ENCODE measurements around the gene JUNB.
"Not testable (repeated sequence)": the region's sequence is repeated elsewhere in the genome, so short reads cannot be mapped to it uniquely, and the experiment has no call there.

The JUNB gene

DNA sequence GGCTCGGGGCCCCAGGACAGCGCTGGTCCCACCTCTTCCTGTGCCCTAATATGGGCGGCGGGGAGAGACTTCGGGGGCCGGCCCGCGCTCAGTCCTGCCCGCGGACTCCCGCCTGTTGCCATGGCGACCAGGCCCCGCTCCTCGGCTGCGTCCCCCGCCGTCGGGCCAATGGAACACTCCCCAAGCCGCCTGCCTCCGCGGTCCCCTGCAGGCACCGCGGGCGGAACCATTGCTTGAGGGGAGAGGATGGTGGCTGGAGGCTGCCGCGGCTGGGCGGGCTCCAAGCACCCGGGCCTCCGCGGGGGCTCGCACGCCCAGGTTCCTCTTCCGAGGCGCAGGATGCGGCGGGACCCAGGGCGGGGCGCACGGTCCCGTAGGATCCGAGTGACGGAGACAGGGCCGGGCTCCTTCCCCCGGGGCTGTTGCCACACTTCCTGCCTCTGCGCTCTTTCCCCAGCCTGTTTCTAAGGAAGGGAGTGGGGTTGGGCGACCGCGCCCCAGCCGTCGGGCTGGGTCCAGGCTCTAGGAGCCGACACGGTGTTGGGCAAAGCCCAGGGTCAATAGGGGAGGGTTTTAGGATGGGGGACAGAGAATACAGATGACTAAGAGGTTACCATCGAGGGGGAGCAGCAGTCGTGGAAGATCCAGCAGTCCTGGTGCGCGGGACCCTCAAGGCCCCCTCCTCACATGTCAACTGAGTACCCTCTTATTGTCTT lies 1.2 kb upstream of the JUNB start:
- DNase-seq = peak; percentile 99

DNA sequence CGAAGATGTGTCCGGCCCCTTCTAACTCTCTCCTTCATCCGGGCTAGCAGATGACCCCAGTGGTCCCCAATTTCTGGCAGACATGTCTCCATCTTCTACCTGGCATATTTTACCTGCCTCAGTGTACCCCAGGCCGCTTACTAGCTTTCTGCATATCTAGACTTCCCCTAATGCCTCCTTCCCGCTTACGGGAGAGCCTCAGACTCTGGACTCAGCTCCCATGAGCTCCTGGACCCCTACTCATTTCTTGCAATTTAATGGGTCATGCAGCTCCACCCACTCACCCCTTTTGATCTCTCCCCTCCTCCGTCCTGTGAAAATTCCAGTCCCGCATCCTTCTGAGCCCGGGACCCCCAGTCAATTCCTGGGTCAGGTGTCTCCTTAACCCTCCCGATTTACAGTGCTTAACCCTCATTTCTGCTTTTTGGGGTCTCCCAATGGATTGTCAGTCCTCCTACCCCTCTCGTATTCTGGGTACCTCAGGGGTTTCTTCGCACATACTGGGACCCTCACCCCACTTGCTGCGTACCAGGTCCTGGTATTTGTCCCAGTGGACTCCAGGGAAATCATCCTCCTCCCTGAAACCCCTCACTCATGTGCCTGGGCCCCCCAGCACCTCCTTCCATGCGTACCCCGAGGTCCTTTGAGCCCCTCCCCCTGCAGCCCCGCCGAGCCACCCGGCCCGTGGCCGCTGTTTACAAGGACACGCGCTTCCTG lies 500 bp upstream of the JUNB start:
- peak; percentile 28 for DNase-seq

DNA sequence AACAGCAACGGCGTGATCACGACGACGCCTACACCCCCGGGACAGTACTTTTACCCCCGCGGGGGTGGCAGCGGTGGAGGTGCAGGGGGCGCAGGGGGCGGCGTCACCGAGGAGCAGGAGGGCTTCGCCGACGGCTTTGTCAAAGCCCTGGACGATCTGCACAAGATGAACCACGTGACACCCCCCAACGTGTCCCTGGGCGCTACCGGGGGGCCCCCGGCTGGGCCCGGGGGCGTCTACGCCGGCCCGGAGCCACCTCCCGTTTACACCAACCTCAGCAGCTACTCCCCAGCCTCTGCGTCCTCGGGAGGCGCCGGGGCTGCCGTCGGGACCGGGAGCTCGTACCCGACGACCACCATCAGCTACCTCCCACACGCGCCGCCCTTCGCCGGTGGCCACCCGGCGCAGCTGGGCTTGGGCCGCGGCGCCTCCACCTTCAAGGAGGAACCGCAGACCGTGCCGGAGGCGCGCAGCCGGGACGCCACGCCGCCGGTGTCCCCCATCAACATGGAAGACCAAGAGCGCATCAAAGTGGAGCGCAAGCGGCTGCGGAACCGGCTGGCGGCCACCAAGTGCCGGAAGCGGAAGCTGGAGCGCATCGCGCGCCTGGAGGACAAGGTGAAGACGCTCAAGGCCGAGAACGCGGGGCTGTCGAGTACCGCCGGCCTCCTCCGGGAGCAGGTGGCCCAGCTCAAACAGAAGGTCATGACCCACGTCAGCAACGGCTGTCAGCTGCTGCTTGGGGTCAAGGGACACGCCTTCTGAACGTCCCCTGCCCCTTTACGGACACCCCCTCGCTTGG lies 966 bp downstream of the JUNB start:
- DNase-seq = peak; percentile 87

DNA sequence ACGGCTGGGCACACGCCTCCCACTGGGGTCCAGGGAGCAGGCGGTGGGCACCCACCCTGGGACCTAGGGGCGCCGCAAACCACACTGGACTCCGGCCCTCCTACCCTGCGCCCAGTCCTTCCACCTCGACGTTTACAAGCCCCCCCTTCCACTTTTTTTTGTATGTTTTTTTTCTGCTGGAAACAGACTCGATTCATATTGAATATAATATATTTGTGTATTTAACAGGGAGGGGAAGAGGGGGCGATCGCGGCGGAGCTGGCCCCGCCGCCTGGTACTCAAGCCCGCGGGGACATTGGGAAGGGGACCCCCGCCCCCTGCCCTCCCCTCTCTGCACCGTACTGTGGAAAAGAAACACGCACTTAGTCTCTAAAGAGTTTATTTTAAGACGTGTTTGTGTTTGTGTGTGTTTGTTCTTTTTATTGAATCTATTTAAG lies 1.6 kb downstream of the JUNB start:
- no peak for DNase-seq

DNA sequence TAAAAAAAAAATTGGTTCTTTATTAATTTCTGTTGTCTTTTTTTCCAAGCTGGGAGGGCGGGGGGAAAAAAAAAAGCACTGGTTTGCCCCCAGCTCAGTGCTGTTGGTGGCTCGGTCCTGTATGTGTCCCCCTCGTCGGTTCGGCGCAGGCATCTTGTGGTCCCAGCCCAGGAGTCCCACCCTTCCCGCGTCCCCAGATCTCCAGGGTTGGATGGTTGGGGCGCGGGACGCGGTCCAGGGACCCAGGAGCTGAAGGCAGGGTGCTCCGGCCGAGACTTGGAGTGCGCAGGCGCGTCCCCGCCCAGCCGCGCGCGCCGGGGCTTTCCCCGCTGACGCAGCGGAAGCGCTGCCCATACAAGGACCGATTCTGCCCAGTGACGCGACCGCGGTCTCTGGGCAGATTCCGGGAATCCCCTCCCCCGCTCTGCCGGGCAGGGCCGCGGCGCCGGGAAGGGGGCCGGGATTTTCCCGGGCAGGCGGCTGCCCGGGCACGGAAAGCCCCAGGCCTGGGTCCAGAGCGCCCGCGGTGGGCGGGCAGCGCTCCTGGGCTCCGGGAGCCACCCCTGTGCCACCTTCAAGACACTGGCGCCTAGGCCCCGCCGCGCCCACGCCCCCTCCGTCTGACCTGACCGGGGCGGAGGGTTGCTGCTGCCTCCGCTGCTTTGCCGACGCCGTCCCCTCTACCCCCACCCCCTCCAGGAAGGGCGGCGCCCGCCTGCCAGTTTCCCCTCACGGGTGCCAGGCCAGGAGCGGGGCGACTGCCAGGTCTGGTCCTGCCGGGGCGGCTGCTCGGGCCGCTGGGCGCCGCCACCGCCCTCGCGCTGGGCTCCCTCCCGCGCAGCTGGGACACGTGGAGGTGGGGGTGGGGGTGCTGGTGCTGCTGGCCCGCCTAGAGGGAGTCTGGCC lies 2.3 kb downstream of the JUNB start:
- peak; percentile 97 for DNase-seq

DNA sequence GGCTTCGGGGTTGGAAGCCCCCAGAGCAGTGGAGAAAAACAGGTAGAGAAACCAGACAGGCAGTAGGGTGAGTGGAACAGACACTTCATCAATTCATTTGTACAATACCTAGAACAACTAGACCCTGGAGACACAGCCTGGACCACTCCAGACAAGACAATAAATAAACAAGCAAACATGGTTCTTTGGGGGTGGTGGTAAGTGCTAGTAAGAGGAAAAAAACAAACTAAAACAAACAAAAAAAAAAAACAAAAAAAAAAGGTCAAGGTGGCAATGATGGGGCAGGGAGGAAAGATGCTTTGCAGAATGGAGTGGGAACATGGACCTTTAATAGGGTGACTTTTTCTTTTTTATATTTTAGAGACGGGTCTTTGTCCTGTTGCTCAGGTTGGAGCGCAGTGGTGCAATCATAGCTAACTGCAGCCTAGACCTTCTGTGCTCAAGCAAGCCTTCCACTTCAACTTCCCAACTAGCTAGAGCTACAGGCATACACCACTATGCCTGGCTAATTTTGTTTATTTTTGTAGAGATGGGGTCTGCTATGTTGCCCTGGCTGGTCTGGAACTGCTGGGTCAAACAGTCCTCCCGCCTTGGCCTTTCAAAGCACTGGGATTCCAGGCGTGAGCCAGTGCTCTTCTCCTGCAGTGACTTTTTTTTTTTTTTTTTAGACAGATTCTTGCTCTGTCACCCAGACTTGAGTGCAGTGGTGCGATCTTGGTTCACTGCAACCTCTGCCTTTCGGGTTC lies 3.1 kb downstream of the JUNB start:
- DNase-seq = peak; percentile 41

DNA sequence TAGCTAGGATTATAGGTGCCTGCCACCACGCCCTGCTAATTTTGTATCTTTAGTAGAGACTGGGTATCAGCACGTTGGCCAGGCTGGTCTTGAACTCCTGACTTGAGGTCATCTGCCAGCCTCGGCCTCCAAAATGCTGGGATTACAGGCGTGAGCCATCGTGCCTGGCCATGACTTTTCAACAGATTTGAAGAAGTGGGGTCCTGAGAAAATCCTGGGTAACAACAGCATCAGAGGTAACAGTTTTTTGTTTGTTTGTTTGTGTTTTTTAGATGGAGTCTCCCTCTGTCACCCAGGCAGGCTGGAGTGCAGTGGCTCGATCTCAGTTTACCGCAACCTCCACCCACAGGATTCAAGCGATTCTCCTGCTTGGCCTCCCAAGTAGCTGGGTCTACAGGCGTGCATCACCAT lies 3.7 kb downstream of the JUNB start:
- DNase-seq = no peak

DNA sequence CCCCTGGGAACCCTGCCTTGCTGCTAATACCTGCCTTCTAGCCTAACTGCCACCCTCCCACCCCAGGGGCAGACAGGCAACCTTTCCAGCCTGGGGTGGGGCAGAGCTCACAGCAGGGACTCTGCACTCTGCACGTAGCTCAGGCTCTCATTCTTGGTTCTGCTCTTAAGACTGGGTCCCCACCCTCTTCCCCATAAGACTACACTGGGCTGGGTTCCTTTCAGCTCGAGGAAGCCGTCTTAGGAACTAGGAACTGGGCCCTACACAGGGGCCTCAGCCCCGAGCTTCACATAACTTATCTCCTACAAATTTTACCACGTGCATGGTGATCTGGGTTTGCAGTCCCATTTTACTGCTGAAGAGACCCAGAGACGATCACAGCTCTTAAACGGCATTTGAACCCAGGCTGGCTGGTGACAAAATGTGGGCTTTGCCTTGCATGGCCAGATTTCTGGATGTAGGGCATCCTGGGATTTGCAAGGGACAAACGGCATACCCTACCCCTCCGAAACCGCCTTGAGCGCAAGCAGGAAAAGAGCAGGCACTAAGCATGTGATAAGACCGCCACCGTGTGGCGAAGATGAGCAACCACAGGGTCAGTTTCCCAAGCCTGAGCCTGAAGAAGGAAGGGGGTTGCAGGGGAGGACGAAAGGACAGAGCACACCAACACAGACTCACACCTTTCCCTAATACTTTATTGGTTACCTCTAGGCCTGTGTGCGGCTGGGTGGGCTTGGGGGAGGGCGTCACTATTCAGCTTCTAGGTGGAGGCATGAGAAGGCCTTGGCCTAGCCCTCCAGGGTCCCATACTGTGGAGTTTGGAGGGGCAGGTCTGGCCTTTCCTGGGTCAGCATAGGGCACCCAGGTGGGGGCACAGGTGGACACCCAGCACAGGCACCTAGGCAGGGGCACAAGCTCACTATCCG lies 5.1 kb downstream of the JUNB start:
- peak; percentile 88 for DNase-seq

DNA sequence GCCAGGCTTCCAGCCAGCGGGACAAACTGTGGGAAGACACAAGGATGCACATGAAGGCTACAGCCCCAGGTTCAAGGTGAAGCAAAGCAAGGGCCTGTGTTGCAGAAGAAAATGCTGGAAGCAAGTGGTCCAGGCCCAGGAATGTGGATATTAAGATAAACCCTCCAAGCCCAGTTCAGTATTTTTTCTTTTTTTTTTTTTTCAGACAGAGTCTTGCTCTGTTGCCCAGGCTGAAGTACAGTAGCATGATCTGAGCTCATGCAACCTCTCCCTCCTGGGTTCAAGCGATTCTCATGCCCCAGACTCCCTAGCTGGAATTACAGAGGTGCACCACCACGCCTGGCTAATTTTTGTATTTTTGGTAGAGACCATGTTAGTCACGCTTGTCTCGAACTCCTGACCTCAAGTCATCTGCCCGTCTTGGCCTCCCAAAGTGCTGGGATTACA lies 5.9 kb downstream of the JUNB start:
- no peak for DNase-seq

DNA sequence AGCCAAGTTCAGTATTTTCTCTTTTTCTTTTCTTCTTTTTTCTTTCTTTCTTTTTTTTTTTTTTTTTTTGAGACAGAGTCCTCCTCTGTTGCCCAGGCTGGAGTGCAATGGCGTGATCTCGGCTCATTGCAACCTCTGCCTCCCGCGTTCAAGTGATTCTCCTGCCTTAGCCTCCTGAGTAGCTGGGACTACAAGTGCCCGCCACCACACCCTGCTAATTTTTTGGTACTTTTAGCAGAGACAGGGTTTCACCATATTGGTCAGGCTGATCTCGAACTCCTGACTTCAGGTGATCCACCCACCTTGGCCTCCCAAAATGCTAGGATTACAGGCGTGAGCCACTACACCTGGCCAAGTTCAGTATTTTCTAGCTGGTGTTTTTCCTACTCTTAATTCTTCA lies 6.3 kb downstream of the JUNB start:
- not testable (repeated sequence) for DNase-seq

DNA sequence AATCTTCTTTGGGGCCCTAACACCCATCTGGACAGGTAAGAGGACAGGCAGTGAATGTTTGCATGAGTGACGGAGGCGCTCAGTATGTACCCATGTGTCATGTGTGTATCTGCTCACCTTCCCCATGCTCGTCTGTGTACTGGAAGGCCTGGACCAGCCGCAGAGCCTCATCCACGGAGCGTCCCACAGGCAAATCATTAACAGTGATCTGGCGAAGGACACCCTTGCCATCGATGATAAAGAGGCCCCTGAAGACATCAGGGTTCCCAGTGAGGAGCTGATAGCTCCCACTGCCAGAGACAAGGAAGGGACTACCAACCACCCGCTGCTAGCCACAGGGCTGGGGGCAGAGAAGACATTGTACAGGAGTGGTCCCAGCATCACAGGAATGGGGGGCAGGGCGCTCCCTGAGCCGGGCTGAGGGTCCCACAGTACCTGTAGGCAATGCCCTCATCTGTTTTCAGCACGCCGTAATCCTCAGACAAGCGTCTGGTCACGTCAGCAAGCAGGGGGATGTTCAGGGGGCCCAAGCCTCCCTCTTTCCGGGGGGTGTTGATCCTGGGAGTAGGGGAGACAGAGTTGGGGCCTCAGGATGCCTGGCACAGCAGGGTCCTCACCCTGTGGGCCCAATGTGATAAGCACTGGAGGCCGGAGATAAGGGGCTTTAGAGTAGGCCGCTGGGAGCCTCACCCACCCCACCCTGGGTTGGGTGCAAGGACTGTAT lies 8.6 kb downstream of the JUNB start:
- DNase-seq = no peak

DNA sequence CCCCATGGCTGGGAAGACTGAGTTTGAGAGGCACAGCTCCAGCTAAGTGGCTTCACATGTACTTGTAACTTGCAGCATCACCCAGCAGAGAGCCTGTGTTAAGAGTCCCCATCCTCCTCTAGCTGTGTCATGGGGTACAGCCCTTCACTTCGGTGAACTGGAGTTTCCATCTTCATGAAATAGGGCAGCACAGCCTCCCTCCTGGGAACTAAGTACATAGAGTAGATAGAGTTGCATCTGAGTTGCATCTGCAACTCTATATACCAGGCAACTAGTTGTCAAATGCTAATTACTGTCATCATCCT lies 9.1 kb downstream of the JUNB start:
- no peak for DNase-seq

DNA sequence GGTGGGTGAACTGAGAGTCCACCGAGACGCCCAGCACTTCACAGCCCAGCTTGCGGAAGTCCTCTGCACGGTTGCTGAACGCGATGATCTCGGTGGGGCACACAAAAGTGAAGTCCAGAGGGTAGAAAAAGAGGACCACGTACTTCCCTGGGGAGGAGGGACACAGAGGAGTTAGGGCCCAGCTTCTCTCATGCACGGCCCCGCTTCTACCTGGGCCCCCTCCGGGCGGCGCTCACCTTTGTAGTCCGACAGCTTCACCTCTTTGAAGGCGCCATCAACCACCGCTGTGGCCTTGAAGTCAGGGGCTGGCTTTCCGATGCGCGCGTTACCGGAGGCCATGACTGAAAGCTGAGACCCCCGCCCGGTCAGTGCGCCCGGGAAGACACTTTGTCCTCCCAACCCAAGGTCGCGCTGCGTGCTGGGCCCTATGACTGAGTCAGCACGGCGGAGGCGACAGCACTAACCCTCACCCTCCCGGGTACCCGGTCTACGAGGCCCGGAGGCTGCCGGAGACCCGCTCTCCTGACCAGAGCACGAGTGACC lies 9.7 kb downstream of the JUNB start:
- peak; percentile 37 for DNase-seq

DNA sequence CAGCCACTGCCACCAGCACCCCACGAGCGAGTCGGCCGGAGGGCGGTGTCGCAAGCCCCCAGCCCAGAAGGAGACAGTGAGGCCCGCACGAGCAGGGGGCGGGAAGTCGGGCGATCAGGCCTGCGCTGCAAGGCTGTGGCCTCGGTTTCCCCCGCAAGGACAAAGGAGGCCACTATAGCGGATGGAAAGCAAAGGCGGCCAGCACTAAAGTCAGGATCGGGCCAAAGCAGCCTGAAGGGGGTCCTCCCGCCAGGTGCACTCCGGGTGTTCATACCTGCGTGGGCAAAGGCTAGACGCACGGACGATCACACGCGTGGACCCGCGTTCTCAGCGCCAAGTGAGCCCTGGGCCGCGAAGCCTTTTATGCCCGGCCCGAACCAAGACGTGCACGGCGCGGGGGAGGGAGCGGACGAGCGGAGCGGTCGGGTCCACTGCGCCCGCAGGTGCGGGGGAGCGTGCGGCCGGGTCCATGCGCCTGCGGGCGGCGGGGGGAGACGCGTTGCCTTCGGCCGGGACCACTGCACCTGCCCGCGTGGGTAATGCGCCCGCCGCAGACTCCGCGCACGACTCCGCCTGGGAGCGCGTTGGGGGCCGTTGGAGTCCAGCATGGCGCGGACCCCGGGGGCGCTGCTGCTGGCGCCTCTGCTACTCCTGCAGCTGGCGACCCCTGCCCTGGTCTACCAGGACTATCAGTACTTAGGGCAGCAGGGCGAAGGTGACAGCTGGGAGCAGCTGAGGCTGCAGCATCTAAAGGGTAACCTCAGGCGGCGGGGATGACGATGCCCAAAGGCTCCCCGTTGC lies 10.4 kb downstream of the JUNB start, which contains the start of the genes PRDX2 and THSD8:
Gene PRDX2 (minus strand): TSS at position 335 of the 801 bp plus-strand sequence. CDS start 539 bp downstream, outside the sequence.
Gene THSD8 (plus strand): TSS at position 604 of the 801 bp plus-strand sequence. CDS start 3 bp downstream, at position 607.
- peak; percentile 89 for DNase-seq

DNA sequence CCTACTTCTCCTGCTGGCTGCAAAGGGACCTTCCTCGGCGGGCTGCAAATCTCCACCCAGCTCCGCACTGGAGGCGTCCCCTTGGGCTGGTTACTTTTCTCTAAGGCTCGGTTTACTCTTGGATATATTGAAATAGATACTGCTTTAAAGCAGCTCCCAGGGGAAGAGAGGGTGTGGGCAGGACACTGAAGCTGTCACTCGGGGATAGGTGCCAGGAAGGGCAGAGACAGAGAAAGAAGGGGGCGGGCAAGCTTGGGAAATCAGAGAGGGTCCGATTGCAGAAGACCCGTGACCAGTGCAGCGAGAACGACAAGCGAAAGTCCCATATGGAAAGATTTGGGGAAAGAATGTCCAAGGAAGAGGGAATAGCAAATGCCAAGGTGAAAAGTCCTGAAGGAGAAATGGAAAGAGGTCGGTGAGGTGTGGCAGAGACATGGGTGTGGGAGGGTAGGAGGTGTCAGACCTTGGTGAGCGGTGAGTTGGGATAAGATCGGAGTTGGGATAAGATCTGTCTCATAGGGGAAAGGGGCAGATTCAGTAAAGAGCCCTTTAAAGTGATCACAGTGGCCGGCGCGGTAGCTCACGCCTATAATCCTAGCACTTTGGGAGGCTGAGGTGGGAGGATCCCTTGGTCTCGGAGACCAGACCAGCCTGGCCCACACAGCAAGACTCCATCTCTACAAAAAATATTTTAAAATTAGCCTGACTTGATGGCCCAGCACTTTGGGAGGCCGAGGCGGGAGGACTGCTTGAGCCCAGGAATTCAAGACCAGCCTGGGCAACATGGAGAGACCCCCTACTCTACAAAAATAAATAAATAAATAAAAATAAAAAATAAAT lies 11.2 kb downstream of the JUNB start:
- DNase-seq = no peak

DNA sequence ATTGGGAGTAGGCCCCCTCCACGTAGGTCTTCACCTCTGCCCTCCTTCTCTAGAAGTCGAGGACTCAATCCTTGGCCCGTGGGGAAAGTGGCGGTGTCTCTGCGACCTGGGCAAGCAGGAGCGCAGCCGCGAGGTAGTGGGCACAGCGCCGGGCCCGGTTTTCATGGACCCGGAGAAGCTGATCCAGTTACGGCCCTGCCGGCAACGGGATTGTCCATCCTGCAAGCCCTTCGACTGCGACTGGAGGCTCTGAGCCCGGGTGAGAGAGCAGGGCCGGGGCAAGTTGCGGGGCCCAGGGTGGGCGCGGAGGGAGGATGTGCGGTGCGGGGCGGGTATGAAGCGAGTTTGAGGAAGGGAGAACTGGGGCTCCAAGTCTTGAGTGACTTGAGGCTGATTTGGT lies 12.8 kb downstream of the JUNB start:
- no peak for DNase-seq

DNA sequence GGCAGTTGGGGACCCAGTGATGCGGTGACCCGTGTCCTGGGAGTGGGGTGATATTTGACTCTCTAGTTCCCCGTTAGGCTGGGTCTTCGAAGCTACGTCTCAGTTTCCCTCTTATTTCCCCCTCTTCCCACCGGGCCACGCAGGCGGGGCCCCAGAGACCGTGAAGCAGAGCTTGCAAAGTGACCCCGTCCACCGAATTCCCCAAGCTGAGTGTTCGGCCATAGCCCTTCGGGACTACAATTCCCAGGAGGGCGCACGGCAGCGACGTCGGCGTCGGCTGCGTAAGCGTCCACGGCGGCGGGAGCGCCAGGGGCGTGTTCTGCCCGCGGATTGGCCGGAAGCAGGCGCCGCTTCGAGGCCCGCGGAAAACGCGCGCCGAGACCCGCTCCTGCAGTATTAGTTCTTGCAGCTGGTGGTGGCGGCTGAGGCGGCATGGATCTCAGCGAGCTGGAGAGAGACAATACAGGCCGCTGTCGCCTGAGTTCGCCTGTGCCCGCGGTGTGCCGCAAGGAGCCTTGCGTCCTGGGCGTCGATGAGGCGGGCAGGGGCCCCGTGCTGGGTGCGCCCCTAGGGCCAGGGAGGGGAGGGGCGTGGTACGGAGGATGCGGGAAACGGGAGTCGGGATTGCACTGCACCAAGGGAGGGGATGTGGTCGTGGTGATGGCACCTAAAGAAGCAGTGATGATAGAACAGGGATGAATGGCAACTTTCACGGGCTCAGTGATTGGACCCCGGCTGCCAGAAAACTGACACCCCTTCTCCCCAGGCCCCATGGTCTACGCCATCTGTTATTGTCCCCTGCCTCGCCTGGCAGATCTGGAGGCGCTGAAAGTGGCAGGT lies 15.2 kb downstream of the JUNB start, which contains the start of gene RNASEH2A:
Gene RNASEH2A (plus strand): TSS at position 343 of the 840 bp plus-strand sequence. CDS start 90 bp downstream, at position 433.
- DNase-seq = peak; percentile 95
